Smooth muscle cell (in vitro differentiated cells): ENCODE results near the gene UVRAG. TPM values are rescaled to one million over a fixed set of nuclear protein-coding genes. Genes with fewer than 3 reads are reported as not detected.

Source experiments
- DNase-seq: peaks from one replicate; lab custom pipeline; 2025; ENCODE audit not compliant: unreplicated experiment; lab: John Stamatoyannopoulos, UW
- H2AFZ ChIP-seq: fragments of 200-600 bp; sonication (generic); 2 replicates; pipeline ENCODE4 v1.6.0; 2016; ENCODE audit warnings: antibody characterized with exemption, low read depth, mild to moderate bottlenecking
- H3F3A ChIP-seq: fragments of 200-600 bp; sonication (generic); 2 replicates; pipeline ENCODE4 v1.6.0; 2017; ENCODE audit warnings: antibody characterized with exemption, low read depth
- H3K27ac ChIP-seq: fragments of 200-600 bp; sonication (generic); 2 replicates; pipeline ENCODE4 v1.5.1; 2016; ENCODE audit warnings: low read depth, mild to moderate bottlenecking
- H3K27me3 ChIP-seq: fragments of 200-600 bp; sonication (generic); 2 replicates; pipeline ENCODE4 v1.6.1; 2016; ENCODE audit warnings: low read depth, mild to moderate bottlenecking
- H3K36me3 ChIP-seq: fragments of 200-600 bp; sonication (generic); 2 replicates; pipeline ENCODE4 v1.5.1; 2016; ENCODE audit warnings: low read depth
- H3K4me1 ChIP-seq: fragments of 200-600 bp; sonication (generic); 2 replicates; pipeline ENCODE4 v1.5.1; 2016; ENCODE audit warnings: low read depth
- H3K4me2 ChIP-seq: fragments of 200-600 bp; sonication (generic); 2 replicates; pipeline ENCODE4 v1.6.0; 2016; ENCODE audit warnings: mild to moderate bottlenecking
- H3K4me3 ChIP-seq: fragments of 200-600 bp; sonication (generic); 2 replicates; pipeline ENCODE4 v1.5.1; 2016; ENCODE audit warnings: mild to moderate bottlenecking
- H3K79me2 ChIP-seq: fragments of 200-600 bp; sonication (generic); 2 replicates; pipeline ENCODE4 v1.6.0; 2016; ENCODE audit warnings: low read depth, mild to moderate bottlenecking
- H3K9ac ChIP-seq: fragments of 200-600 bp; sonication (generic); 2 replicates; pipeline ENCODE4 v1.6.0; 2016; ENCODE audit warnings: low read depth
- H3K9me3 ChIP-seq: fragments of 200-600 bp; sonication (generic); replicated peaks from 2 replicates; pipeline ENCODE4 v1.5.1; 2016; ENCODE audit warnings: low read depth
- H4K20me1 ChIP-seq: fragments of 200-600 bp; sonication (generic); 2 replicates; pipeline ENCODE4 v1.6.0; 2016; ENCODE audit warnings: low read depth
- WGBS: methylation state at CpG from one replicate; pipeline ENCODE4 v1.1.7; 2016; ENCODE audit warnings: low lambda C conversion rate; 5-methylcytosine and 5-hydroxymethylcytosine counted together
- polyA plus RNA-seq: library from polyadenylated mRNA; unstranded; fragments of >200 nt; fragmentation: Nextera tagmentation; extraction: Ambion mirVana; gene quantifications from 2 replicates; pipeline ENCODE4 v1.2.1, GENCODE V29; 2016
- total RNA-seq: library from RNA; depleted of rRNA; stranded (reverse); fragments of >200 nt; gene quantifications from 2 replicates; pipeline ENCODE4 v1.2.3, GENCODE V29; 2014
- TF ChIP-seq, protein P1 (sequence below): fragments of 200-600 bp; sonication (generic); IDR thresholded peaks from 2 replicates; pipeline ENCODE4 v1.5.1; 2017; ENCODE audit warnings: borderline replicate concordance, mild to moderate bottlenecking, antibody characterized with exemption; ENCODE audit not compliant: insufficient read depth, poor library complexity, severe bottlenecking

The UVRAG gene
- total and polyA plus RNA-seq, 2 experiments from 2014 or later, result 12.9 to 20.2 TPM

DNA sequence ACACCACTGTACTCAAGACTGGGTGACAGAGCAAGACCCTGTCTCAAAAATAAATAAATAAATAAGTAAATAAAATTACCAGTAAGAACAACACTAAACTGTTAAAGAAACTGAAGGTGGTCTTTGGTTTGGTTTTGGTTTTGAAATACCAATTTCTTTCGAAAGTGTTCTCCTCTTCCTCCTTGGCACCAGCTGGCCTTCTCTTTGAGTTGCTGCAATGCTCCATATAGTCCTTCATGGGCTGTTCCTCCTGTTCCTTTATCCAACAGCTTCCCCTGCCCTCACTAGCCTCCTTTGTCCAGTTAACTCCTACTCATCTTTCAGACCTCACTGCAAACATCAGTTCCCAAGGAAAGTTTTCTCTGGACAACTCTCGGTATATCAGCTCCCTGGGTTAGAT, 5.0 kb upstream of the UVRAG start:
- Histone ChIP-seq H3K79me2 (no peaks in the 10 kb centered on the region), H3K4me2 (no peak overlapping the region), H3K27ac (no peak overlapping the region), H3K9ac (no peak overlapping the region), H3K36me3 (no peaks in the 10 kb centered on the region), H3K27me3 (no peaks in the 10 kb centered on the region), H3K4me3 (no peak overlapping the region), H4K20me1 (no peaks in the 10 kb centered on the region), H3F3A (no peaks in the 10 kb centered on the region), H2AFZ (no peak overlapping the region), H3K9me3 (no peaks in the 10 kb centered on the region), H3K4me1 (no peaks in the 10 kb centered on the region)
- 78% methylated on average over 2 of the region's 2 CpGs for WGBS
- TF ChIP-seq, protein P1, sequence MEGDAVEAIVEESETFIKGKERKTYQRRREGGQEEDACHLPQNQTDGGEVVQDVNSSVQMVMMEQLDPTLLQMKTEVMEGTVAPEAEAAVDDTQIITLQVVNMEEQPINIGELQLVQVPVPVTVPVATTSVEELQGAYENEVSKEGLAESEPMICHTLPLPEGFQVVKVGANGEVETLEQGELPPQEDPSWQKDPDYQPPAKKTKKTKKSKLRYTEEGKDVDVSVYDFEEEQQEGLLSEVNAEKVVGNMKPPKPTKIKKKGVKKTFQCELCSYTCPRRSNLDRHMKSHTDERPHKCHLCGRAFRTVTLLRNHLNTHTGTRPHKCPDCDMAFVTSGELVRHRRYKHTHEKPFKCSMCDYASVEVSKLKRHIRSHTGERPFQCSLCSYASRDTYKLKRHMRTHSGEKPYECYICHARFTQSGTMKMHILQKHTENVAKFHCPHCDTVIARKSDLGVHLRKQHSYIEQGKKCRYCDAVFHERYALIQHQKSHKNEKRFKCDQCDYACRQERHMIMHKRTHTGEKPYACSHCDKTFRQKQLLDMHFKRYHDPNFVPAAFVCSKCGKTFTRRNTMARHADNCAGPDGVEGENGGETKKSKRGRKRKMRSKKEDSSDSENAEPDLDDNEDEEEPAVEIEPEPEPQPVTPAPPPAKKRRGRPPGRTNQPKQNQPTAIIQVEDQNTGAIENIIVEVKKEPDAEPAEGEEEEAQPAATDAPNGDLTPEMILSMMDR, result no peak
- DNase-seq, result no peak

DNA sequence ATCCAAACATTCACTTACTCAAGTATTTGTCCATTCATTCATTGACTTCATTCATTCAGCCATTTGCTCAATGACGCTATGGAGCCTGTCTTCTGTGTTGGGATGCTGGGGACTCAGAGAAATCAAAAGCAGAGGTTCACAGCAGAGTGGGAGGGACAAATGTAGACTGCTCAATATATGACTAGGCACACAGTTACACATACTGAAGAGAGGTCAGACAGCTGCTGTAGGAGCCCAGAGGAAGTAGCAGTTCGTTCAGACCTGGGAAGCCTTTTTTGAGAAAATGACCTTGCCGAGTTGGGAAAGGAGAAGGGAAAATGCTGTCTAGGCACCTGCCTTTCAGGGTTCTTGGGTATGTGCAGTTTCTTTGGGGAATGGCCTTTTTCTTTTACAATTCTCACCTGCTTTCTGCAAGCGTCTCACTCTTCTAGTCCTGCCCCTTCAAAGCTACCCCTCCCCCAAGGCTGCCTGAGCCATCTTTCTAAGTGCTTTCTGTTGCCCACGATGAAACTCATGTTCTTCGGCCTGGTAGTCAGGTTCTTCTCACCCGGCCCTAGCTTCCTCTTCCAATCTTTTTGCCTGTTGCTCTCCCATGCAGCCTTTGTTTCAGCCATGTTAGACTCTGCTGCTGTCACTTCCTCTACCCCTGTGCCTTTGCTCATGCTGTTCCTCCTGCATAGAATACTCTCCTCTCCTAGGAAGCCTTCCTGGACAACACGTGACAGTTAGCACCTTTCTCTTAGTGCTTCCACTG, 4.2 kb upstream of the UVRAG start:
- Histone ChIP-seq H3K9me3 (no peaks in the 10 kb centered on the region), H4K20me1 (no peaks in the 10 kb centered on the region), H3K79me2 (peaks cover 5% of the 10 kb centered on the region), H3K27ac (no peak overlapping the region), H3K4me3 (no peak overlapping the region), H3K4me2 (no peak overlapping the region), H3K4me1 (peaks cover under 1% of the 10 kb centered on the region), H2AFZ (no peak overlapping the region), H3K27me3 (no peaks in the 10 kb centered on the region), H3K36me3 (no peaks in the 10 kb centered on the region), H3K9ac (no peak overlapping the region), H3F3A (no peaks in the 10 kb centered on the region)
- DNase-seq, result no peak
- TF ChIP-seq, protein P1, result no peak
- WGBS, result 92% methylated on average over 8 of the region's 8 CpGs

DNA sequence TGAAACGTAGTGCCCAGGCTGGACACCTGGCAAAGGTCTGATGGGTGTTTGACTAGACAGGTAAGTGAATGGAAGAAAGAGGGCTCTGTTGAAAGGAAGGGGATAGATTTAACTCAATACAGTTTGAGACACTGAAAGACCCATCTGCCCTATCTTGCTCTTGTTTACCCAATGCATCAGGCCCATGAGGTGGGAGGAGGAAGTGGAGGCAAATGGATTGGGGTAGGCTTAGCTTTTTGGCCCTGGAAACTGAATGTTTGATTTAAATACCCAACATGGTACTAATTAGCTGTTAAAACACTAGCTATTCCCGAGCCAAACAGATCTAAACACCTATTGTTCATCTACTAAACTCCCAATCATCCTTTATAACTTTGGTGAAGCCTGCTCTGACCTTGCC, 3.5 kb upstream of the UVRAG start:
- no peak overlapping the region for H3K27ac ChIP-seq
- peaks cover 7% of the 10 kb centered on the region for H3K4me1 ChIP-seq
- H3K9me3 ChIP-seq, result no peaks in the 10 kb centered on the region
- no peak for DNase-seq
- 100% methylated on average over 2 of the region's 2 CpGs for WGBS
- peaks cover 10% of the 10 kb centered on the region for H3K79me2 ChIP-seq
- peaks cover 6% of the 10 kb centered on the region for H4K20me1 ChIP-seq
- H3K9ac ChIP-seq, result no peak overlapping the region
- no peaks in the 10 kb centered on the region for H3F3A ChIP-seq
- H3K36me3 ChIP-seq, result no peaks in the 10 kb centered on the region
- H3K4me2 ChIP-seq, result no peak overlapping the region
- H3K4me3 ChIP-seq, result no peak overlapping the region
- H3K27me3 ChIP-seq, result no peaks in the 10 kb centered on the region
- TF ChIP-seq, protein P1, result no peak
- H2AFZ ChIP-seq, result no peak overlapping the region

DNA sequence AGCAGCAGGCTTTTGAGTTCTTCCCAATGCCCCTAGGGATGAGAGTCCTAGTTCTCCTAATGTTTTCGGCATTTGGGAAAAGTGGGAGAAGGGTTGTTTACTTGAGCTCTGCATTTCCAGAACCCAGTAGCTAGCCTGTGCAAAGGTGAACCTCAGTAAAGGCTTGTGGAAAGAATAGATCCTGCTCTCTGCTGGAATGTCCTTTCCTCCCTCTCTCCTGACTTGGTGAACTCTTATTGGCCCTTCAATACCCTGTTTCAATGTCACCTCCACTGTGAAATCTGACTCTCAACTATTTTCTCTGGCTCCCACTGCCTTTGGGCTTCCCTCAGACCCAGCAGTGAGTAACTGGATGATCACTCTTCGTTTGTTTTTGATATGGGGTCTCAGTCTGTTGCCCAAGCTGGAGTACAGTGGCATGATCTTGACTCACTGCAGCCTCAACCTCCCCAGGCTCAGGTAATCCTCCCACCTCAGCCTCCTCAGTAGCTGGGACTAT, 2.4 kb upstream of the UVRAG start:
- 67% methylated on average over 2 of the region's 2 CpGs for WGBS
- H3K27ac ChIP-seq, result no peak overlapping the region

More for the DNA sequence above, 2.4 kb upstream of the UVRAG start:
- Histone ChIP-seq H3K4me2 (no peak overlapping the region), H3K4me1 (peaks cover 15% of the 10 kb centered on the region), H3F3A (no peaks in the 10 kb centered on the region), H3K27me3 (no peaks in the 10 kb centered on the region), H3K79me2 (peaks cover 18% of the 10 kb centered on the region), H2AFZ (no peak overlapping the region), H4K20me1 (peaks cover 17% of the 10 kb centered on the region), H3K36me3 (no peaks in the 10 kb centered on the region), H3K4me3 (no peak overlapping the region), H3K9me3 (no peaks in the 10 kb centered on the region), H3K9ac (no peak overlapping the region)
- TF ChIP-seq, protein P1, result no peak
- DNase-seq, result no peak
